Left cardiac atrium (tissue), 4 donors: ENCODE data around the gene UGCG. TPM values are rescaled to one million over a fixed set of nuclear protein-coding genes. Genes with fewer than 3 reads are reported as not detected.
"Not testable (repeated sequence)": the region's sequence is repeated elsewhere in the genome, so short reads cannot be mapped to it uniquely, and the experiment has no call there.

ENCODE experiments used
- ATAC-seq, 2 donors: fragments of 200-7000 bp; cut with Tn5 transposase; one replicate each; pipeline ENCODE4 v1.9.1; 2020; ENCODE audit warnings: mild to moderate bottlenecking in 2 of 2, moderate library complexity in 2 of 2
- DNase-seq: peaks from one replicate; pipeline ENCODE4 v3.0.0-alpha.2; 2020
- intact Hi-C, 2 donors: fragments of 100-400 bp; cut with DNase I; formaldehyde crosslinking; loops; one replicate each; pipeline versions ENCODE4 v1.14.1 to v1.15.1; 2022 to 2023
- long read RNA-seq: library from polyadenylated mRNA; unstranded; transcript quantifications from one replicate; pipeline ENCODE4 v2.0.0, GENCODE V29; 2021
- total RNA-seq, 2 donors: library from RNA; stranded (reverse); fragmentation: NEBNext Ultra II Directional; extraction: Animal tissue kit (Norgen Biotek cat#: 25700); gene quantifications; one replicate each; pipeline ENCODE4 v1.2.1, GENCODE V29; 2021
- donor health status: DM: no; HTN: yes; CAD: no.
- donor health status: DM: no; HTN: yes; CAD: no; lungs with severe emphysema.
- donor health status: DM: yes; HTN: yes; CAD: no.
- donor health status: Dilated cardiomyopathy.

The UGCG gene
- total RNA-seq: 10 to 100 TPM; 12.7 to 21.1 TPM
- long read RNA-seq, full-length matches to known transcripts: 7 of 9 reads
- long read RNA-seq, partial matches to known transcripts: 1 of 9 reads
- long read RNA-seq, other reads (novel, unspliced or antisense): 1 of 9 reads

GRCh38 chr9:111895996-111896941, at the start of gene UGCG:
TSS of gene UGCG (plus strand) at chr9:111896814. CDS start at chr9:111897216, 402 bp downstream.
- intact Hi-C loops: loop anchor here in 1 of 2 donors (10.0 kb wide), 1 partner anchor 169 kb away; no protein-coding TSS in a partner anchor
- DNase-seq: peak; percentile 90
- peak; percentile 99 for ATAC-seq

GRCh38 chr9:111851553-111851952, 45.1 kb upstream of the UGCG start:
- ATAC-seq: no peak
- DNase-seq: no peak
- intact Hi-C loops: no loop called here

DNA sequence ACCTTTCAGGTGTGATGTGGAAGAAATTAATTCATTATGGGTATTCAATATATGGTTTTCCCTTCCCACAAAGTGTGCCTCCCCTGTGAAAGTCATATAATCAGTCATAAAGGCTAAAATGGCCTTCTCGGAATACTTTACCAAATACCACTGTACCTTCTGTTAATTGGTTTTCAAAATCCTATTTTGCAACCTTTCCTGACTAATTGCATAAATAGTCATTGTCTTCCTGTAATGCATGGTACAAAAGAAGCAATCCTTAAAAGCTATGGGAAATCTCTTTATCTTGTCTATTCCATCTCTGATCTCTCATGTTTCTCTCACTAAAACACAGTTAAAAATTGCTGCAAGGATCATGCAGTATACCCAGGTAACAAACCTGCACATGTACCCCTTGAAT, 44.3 kb upstream of the UGCG start:
- intact Hi-C loops: no loop called here
- no peak for DNase-seq

GRCh38 chr9:111853450-111853827, 43.2 kb upstream of the UGCG start:
- no peak for ATAC-seq
- intact Hi-C loops: no loop called here
- DNase-seq: no peak

More for the DNA sequence above, 44.3 kb upstream of the UGCG start:
- no peak for ATAC-seq

DNA sequence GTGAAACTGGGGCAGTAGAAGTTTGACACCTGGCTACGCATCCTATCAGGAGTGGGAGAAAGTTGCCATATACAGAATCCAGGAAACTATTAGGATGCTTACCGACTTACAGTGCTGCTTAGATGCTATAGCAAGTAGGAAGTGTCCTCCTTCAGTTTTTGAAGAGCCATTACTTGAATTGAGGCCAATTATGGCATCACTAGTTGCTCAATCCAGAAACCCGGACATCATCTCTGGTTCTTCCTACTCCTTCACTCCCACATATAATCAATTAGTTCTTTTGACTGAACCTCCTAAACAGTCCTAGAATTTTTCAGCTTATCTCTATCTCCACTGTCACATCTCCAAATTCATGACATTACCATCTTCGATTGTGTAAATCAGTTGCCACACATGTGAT, 41.8 kb upstream of the UGCG start:
- ATAC-seq (no peak), DNase-seq (no peak)
- intact Hi-C loops: no loop called here

GRCh38 chr9:111857555-111858211, 38.9 kb upstream of the UGCG start:
- ATAC-seq: no peak

DNA sequence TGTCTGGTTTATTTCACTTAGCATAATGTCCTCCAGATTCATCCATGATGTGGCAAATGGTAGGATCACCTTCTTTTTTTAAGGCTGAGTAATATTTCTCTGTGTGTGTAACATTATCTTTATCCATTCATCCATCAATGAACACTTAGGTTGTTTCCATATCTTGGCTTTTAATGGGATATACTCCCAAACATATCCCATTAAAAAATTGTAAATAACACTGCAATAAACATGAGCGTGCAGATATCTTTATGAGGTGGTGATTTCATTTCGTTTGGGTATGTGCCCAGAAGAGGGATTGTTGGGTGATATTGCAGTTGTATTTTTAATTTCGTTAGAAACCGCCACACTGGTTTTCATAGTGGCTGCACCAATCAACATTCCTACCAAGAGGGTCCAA, 36.2 kb upstream of the UGCG start:
- intact Hi-C loops: no loop called here
- ATAC-seq: no peak
- no peak for DNase-seq

More at GRCh38 chr9:111857555-111858211, 38.9 kb upstream of the UGCG start:
- intact Hi-C loops: no loop called here
- DNase-seq: no peak

- ATAC-seq (no peak), DNase-seq (no peak)
- intact Hi-C loops: no loop called here
Observed at GRCh38 chr9:111863636-111864035, 33.0 kb upstream of the UGCG start.

- peak in 1 of 2 donors; percentile 33 for ATAC-seq
- DNase-seq: no peak
- intact Hi-C loops: no loop called here
Observed at GRCh38 chr9:111866976-111867375, 29.6 kb upstream of the UGCG start.

DNA sequence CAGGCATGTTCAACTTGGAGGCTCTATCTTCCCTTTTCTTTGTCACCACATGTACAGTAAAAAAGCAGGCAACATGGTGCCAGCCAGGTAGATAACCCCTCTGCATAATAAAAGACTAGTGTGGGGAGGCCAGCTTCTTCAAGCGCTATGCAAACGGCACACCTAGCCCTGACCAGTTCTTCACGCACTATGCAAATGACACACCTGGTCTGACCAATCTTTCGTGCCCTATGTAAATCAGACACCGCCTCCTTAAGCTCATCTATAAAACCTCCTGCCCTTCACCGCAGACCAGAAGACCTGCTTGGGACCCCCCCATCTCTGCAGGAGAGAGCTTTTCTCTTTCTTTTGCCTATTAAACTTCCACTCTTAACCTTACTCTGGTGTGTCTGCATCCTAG, 28.1 kb upstream of the UGCG start:
- DNase-seq: no peak
- ATAC-seq: no peak
- intact Hi-C loops: no loop called here

DNA sequence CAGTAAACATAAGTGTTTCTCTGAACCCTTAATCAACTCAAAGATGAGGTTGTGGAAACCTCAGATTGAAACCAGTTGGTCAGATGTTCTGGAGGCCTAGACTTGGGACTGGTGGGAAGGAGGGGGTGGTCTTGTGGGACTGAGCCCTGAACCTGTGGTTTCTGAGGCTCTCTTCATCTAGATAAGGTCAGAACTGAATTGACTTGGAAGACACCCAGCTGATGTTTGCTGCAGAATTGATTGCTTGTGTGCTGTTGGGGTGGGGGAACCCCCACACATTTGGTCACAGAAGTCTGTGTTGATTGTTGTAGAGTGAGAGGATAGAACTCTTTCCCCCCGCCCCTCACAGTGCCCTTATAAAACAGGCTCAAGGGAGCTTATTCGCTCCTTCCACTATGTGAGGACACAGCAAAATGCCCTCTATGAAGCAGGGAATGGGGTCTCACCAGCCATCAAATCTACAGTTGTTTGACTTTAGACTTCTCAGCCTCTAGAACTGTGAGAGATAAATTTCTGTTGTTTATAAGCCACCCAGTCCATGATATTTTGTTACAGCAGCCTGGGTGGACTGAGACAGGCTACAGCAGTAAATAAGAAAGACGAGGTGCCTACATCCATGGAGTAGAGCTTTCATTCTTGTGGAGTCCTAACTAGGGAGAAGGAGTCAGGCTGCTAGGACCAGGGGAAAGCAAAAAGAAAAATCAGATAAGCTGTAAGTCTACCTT, 25.7 kb upstream of the UGCG start:
- intact Hi-C loops: no loop called here
- no peak for ATAC-seq
- DNase-seq: no peak

- DNase-seq (no peak), ATAC-seq (no peak)
- intact Hi-C loops: no loop called here
Observed at GRCh38 chr9:111871499-111871855, 25.1 kb upstream of the UGCG start.

DNA sequence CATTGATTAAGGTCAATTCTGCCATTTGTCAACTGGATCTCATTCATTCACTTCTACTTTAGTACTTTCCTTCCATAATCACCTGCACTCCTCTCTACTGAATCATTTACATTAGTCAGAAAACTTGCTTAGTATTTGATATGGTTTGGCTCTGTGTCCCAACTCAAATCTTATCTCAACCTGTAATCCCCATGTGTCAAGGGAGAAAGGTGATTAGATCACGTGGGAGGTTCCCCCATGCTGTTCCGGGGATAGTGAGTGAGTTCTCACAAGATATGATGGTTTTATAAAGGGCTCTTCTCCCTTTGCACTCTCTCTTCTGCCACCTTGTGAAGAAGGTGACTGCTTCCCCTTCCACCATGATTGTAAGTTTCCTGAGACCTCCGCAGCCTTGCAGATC, 23.7 kb upstream of the UGCG start:
- DNase-seq: no peak
- ATAC-seq: no peak
- intact Hi-C loops: no loop called here

DNA sequence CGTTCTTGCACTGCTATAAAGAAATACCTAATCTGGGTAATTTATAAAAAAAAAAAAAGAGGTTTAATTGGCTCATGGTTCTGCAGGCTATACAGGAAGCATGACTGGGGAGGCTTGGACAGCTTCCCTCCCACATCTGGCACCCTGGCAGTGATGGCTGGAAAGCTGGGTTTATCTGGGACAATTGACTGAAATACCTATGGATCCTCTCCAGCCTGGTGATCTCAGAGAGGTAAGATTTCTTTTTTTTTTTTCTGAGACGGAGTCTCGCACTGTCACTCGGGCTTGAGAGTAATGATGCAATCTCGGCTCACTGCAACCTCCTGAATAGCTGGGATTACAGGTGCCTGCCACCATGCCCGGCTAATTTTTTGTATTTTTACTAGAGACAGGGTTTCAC, 22.7 kb upstream of the UGCG start:
- intact Hi-C loops: no loop called here
- ATAC-seq (no peak), DNase-seq (no peak)

DNA sequence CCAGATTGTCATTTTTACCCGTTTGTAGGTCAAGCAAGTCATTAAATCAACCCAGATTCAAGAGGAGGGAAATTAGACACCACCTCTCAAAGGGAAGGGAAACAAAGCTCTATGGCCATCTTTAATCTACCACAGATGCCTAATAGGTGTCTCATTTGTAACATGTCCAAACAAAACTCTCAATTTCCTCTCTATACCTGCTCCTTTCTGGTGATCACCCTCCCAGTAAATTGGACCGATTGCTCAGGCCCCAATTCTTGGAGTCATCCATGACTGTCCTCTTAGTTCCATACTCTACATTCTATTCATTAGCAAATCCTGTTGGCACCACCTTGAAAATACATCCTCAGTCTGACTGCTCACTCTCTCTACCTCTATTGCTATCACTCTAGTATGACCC, 22.1 kb upstream of the UGCG start:
- intact Hi-C loops: no loop called here
- ATAC-seq: no peak

GRCh38 chr9:111875291-111875690, 21.3 kb upstream of the UGCG start:
- DNase-seq, ATAC-seq, intact Hi-C loops: not testable (repeated sequence)

More for the DNA sequence above, 22.1 kb upstream of the UGCG start:
- DNase-seq: no peak

DNA sequence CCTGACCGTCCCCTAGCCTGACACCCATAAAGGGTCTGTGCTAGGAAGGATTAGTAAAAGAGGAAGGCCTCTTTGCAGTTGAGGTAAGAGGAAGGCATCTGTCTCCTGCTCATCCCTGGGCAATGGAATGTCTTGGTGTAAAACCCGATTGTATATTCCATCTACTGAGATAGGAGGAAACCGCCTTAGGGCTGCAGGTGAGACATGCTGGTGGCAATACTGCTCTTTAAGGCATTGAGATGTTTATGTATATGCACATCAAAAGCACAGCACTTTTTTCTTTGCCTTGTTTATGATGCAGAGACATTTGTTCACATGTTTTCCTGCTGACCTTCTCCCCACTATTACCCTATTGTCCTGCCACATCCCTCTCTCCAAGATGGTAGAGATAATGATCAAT, 20.9 kb upstream of the UGCG start:
- intact Hi-C loops, ATAC-seq, DNase-seq: not testable (repeated sequence)

DNA sequence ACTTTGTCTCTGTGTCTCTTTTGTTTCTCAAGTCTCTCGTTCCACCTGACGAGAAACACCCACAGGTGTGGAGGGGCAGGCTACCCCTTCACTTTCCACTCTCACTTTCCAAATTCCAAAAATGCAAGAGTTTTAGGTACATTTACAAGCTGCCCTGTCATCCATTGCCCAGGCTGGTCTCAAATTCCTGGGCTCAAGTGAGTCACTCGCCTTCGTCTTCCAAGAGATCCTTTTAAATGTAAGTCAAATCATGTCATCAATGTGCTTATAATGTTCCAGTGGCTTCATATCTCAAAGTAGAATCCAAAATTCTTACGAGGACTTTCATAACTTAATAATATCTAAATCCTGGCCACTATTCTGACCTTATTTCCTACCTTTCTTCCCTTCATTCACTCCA, 20.4 kb upstream of the UGCG start:
- DNase-seq: no peak
- intact Hi-C loops: no loop called here
- ATAC-seq: no peak

GRCh38 chr9:111877420-111877819, 19.2 kb upstream of the UGCG start:
- intact Hi-C loops: no loop called here
- DNase-seq (no peak), ATAC-seq (no peak)

- intact Hi-C loops: no loop called here
- no peak for DNase-seq
- no peak for ATAC-seq
Observed at GRCh38 chr9:111878946-111879345, 17.7 kb upstream of the UGCG start.
